ENCODE data around the gene POLR1A. TPM values are rescaled to one million over a fixed set of nuclear protein-coding genes. Genes with fewer than 3 reads are reported as not detected.

The POLR1A gene
- total and polyA plus RNA-seq, 12 donors, result 3.9 to 25.8 (median 20.8) TPM

- WGBS, 2 donors, result 82 to 84% methylated on average over 10 of the region's 10 CpGs
- TF ChIP-seq CTCF (IDR thresholded peaks at IDR 0.05), result no peak
- H3K36me3 ChIP-seq, result no peaks in the 10 kb centered on the region
- peaks cover 0 to 13% (median under 1%) of the 10 kb centered on the region in 9 donors for H3K4me1 ChIP-seq
- intact Hi-C loops (cut with DNase I), result no loop called here
- ATAC-seq, result peak; percentile 17 to 78 (median 40)
- peak overlapping the region in 3 of 10 donors; percentile 15 to 46 (median 34) for H3K27ac ChIP-seq
- peaks cover 0 to 22% (median 10%) of the 10 kb centered on the region in 7 donors for H3K27me3 ChIP-seq
- H3K4me3 ChIP-seq, result no peak overlapping the region
- DNase-seq, result no peak
- H3K9me3 ChIP-seq, result no peaks in the 10 kb centered on the region
Measured at GRCh38 chr2:85988175-85988913, 117.3 kb downstream of the POLR1A start.

GRCh38 chr2:85987266-85988174 lies 118.2 kb downstream of the POLR1A start:
- intact Hi-C loops (cut with DNase I), result no loop called here
- peaks cover 0 to 31% (median 18%) of the 10 kb centered on the region in 7 donors for H3K27me3 ChIP-seq
- peak overlapping the region in 3 of 10 donors; percentile 22 to 36 (median 35) for H3K27ac ChIP-seq
- DNase-seq, result no peak
- no peak for TF ChIP-seq CTCF (IDR thresholded peaks at IDR 0.05)
- H3K36me3 ChIP-seq, result no peaks in the 10 kb centered on the region
- 78 to 79% methylated on average over 6 of the region's 6 CpGs for WGBS, 2 donors
- peaks cover 0 to 7% (median 0%) of the 10 kb centered on the region in 9 donors for H3K4me1 ChIP-seq
- H3K9me3 ChIP-seq, result no peaks in the 10 kb centered on the region
- no peak overlapping the region for H3K4me3 ChIP-seq
- peak in 3 of 8 donors; percentile 3 to 10 (median 8) for ATAC-seq

- no peak for ATAC-seq
- no peak for TF ChIP-seq CTCF (IDR thresholded peaks at IDR 0.05)
- H3K36me3 ChIP-seq, result no peaks in the 10 kb centered on the region
Measured at GRCh38 chr2:85986121-85986520, 119.6 kb downstream of the POLR1A start.

GRCh38 chr2:85984788-85985187 lies 120.9 kb downstream of the POLR1A start:
- H3K27ac ChIP-seq, result no peak overlapping the region
- H3K4me3 ChIP-seq, result no peak overlapping the region
- no peaks in the 10 kb centered on the region for H3K36me3 ChIP-seq
- peaks cover 0 to 7% (median 0%) of the 10 kb centered on the region in 9 donors for H3K4me1 ChIP-seq
- no peak for ATAC-seq
- no peaks in the 10 kb centered on the region for H3K9me3 ChIP-seq
- H3K27me3 ChIP-seq, result peaks cover 0 to 51% (median 25%) of the 10 kb centered on the region in 7 donors
- TF ChIP-seq CTCF (IDR thresholded peaks at IDR 0.05), result no peak
- 86 to 89% methylated on average over 2 of the region's 2 CpGs for WGBS, 2 donors
- intact Hi-C loops (cut with DNase I), result no loop called here
- no peak for DNase-seq

More at GRCh38 chr2:85986121-85986520, 119.6 kb downstream of the POLR1A start:
- Histone ChIP-seq H3K4me1 (peaks cover 0 to 7% (median 0%) of the 10 kb centered on the region in 9 donors), H3K27ac (no peak overlapping the region), H3K4me3 (no peak overlapping the region), H3K9me3 (no peaks in the 10 kb centered on the region), H3K27me3 (peaks cover 0 to 44% (median 25%) of the 10 kb centered on the region in 7 donors)
- WGBS, 2 donors, result 94 to 96% methylated on average over 9 of the region's 9 CpGs
- intact Hi-C loops (cut with DNase I), result no loop called here
- DNase-seq, result no peak
